Measurements from ENCODE around the gene FAM131A.

Gene FAM131A

DNA sequence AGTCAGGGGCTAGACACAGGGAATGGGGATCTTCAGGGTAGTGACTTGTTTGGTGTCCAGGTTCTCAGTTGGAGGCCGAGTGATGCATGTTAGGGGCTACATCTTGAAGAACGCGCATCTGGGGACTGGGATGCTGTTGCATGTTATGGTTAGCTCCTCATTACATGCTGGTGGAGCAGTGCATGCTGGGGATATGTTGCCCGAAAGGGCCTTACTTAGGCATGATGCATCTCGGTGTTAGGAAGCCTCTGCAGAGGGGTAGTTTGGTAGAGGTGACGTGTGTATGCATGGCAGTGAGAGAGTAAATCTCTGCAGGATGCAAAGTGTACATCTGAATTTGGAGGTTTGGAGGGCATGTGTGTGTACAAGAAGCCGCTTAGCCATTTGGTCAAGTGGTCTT is 20.6 kb upstream of the FAM131A start:
- no peak for DNase-seq

DNA sequence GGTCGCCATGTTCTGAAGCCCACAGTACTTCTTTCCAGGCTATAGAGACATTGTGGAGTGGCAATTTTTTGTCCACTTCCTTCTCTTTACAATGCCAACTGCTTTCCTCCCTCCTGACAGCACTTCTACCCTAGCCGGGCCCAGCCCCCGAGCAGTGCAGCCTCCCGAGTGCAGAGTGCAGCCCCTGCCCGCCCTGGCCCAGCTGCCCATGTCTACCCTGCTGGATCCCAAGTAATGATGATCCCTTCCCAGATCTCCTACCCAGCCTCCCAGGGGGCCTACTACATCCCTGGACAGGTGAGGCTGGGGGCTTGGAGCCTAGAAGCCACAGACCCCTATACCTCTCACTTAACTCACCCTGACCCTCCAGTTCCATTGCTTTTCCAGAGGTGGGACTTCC is 20.2 kb upstream of the FAM131A start:
- no peak for DNase-seq

DNA sequence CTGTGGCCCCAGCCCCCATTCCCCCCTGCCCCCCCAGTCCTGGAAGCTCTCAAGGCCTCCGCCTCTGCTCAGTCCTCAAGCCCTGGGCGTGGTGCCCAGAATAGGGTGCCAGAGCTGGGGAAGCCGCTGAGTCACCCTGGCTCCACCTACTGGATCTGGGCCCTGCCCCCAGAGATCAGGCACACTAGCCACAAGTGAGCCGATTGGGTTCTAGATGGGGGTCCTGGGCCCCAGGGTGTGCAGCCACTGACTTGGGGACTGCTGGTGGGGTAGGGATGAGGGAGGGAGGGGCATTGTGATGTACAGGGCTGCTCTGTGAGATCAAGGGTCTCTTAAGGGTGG is 17.3 kb upstream of the FAM131A start:
- peak; percentile 21 to 94 (median 82) for DNase-seq

DNA sequence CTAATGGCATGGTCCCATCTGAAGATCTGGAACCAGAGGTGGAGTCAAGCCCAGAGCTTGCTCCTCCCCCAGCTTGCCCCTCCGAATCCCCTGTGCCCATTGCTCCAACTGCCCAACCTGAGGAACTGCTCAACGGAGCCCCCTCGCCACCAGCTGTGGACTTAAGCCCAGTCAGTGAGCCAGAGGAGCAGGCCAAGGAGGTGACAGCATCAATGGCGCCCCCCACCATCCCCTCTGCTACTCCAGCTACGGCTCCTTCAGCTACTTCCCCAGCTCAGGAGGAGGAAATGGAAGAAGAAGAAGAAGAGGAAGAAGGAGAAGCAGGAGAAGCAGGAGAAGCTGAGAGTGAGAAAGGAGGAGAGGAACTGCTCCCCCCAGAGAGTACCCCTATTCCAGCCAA is 15.7 kb upstream of the FAM131A start:
- DNase-seq, result no peak

DNA sequence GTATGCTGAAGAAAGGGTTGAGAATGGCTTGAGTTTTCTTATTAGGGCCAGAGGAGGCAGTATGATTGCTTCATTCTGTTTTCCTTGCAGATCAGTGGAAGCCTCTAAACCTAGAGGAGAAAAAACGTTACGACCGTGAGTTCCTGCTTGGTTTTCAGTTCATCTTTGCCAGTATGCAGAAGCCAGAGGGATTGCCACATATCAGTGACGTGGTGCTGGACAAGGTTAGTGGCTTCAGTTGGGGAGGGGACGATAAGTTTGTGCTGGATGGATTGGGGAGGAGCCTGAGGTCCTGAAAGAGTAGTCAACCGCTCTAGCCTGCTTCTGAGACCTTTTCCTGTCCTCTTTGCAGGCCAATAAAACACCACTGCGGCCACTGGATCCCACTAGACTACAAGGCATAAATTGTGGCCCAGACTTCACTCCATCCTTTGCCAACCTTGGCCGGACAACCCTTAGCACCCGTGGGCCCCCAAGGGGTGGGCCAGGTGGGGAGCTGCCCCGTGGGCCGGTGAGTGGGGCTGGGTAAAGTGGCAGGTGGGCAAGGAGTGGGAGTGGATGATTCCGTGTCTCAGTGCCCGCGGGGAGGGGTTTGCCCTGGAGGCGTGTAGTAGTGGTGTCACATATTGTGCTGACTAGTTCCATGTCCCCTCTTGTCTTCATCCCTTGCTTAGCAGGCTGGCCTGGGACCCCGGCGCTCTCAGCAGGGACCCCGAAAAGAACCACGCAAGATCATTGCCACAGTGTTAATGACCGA is 14.5 kb upstream of the FAM131A start:
- DNase-seq, result no peak

DNA sequence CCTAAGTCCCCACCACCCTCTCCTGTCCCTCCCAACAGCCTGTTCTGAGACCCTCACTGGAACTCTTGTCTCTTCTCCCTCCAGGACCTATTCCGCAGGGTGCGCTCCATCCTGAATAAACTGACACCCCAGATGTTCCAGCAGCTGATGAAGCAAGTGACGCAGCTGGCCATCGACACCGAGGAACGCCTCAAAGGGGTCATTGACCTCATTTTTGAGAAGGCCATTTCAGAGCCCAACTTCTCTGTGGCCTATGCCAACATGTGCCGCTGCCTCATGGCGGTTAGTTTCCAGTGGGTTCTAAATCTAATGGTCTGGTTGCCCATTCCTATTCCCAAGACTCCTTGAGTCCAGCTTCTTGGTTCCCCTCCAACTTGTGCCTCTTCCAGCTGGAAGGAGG is 13.7 kb upstream of the FAM131A start:
- no peak for DNase-seq

DNA sequence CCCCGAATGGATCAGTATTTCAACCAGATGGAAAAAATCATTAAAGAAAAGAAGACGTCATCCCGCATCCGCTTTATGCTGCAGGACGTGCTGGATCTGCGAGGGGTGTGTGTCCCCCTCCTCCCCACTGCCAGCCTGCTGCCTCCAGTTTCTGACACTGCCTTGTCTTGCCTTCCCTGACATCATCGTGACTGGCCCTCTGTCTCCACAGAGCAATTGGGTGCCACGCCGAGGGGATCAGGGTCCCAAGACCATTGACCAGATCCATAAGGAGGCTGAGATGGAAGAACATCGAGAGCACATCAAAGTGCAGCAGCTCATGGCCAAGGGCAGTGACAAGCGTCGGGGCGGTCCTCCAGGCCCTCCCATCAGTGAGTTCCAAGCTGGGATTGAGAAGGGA is 12.1 kb upstream of the FAM131A start:
- DNase-seq, result no peak

DNA sequence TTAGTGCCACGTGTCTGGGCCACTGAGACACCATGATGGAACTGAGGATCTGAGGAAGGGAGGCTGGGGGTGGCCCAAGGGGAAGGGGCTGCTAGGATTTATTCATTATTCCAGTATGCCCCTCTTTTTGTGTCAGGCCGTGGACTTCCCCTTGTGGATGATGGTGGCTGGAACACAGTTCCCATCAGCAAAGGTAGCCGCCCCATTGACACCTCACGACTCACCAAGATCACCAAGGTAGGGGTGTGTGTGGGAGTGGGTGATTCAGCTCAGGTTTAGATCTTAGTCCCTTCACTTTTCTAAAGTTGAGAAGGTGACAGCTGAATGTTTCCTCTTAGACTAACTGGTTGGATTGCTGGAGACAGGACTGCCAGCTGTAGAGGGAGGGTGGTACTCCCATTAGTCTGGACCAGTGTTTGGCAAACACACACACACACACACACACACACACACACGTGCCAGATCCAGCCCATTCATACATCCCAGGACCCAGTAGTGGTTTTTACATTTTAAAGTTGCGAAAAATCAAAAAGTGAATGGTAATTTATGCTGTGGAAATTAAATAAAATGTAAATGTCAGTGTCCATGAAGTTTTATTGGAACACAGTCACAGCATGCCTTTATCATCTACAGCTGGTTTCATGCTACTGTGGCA is 11.6 kb upstream of the FAM131A start:
- no peak for DNase-seq

DNA sequence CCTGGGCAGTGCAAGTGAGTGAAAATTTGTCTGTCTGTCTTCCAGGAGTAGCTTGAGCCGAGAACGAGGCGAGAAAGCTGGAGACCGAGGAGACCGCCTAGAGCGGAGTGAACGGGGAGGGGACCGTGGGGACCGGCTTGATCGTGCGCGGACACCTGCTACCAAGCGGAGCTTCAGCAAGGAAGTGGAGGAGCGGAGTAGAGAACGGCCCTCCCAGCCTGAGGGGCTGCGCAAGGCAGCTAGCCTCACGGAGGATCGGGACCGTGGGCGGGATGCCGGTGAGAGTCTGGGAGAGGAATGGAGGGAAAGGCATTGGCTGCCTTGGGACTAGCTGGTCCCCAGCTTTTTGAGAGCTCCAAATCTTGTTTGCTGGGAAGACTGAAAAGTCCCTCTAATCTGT is 10.2 kb upstream of the FAM131A start:
- no peak for DNase-seq

DNA sequence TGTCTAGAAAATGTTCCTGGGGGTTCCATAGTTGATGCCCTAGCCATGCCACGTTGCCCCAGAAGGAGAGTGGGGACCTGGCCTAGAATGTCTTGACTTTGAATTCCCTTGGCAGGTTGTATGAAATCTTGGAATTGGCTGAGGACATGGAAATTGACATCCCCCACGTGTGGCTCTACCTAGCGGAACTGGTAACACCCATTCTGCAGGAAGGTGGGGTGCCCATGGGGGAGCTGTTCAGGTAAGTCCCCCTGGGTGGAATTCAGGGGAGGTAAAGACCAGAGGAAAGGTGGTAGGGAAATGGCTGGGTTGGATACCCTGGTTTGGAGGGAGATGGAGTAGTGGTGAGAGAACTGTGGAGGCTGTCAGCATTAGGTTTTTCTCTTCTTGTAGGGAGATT is 8.9 kb upstream of the FAM131A start:
- no peak for DNase-seq

DNA sequence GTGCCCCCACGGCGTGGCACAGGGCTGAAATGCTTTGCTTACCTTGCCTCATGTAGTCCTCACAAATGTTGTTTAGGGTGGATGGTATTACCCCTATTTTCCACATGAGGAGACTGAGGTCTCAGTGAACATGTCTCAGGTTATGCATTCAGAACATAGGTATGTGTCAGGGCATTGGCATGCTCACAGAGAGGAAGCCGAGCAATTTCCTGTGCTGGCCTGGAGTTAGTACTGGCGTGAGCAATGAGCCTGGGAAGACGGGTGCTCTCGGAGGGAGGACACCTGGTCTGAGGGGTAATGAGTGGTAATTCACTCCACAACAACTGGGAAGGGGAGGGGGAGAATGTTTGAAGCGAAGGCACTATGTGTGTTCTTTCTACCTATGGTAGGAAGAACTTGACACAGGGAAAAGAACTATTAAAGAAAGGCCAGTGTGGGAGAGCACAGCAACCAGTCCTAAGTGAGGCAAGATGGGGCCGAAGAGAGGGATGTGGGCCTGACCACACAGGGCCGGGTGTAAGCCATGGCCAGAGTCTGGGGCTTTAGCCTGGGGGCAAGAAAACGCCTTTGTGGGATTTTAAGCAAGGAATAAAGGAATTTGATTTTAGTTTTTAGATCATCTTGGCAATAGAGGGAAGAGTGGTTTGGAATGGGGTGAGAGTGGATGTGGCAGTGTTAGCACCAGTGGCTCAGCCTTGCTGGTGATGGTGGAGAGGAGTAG is 4.9 kb upstream of the FAM131A start:
- no peak for DNase-seq

DNA sequence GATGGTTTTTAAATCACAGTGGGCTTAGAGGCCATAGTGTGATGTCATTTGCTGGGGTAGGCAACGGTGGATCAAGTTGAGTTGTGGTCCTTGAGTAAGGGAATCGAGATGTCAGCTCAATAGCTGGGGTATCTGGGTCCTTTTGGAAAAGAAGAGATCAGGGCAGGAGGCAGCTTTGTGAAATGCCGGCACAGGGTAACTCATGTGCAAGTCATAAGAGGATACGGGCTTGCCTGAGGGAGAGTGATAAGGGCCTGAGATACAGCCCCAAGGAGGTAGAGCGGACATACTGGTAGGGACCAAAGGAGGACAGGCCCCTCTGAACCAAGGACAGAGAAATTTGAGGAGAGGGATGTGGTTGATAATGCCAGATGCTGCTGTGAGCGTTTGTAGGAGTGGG is 4.2 kb upstream of the FAM131A start:
- no peak for DNase-seq

DNA sequence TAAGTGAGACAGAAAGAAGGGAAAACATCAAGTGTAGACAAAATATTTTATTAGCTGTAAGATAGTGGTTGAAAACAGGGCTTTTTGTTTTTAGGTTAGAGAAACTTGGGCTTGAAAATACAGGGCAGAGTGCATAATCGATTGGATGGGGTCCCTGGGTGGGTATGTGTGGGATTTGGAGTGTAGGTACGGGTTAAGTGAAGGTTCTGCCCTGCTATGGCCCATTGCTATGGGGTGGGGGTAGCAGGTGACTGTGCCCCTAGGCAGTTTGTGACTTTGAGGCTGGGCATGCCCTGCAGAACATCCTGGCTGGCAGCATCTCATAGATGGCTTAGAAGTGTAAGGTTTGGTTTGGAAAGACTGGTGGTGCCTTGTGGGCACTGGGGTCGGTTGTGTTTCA is 3.7 kb upstream of the FAM131A start:
- DNase-seq, result no peak

DNA sequence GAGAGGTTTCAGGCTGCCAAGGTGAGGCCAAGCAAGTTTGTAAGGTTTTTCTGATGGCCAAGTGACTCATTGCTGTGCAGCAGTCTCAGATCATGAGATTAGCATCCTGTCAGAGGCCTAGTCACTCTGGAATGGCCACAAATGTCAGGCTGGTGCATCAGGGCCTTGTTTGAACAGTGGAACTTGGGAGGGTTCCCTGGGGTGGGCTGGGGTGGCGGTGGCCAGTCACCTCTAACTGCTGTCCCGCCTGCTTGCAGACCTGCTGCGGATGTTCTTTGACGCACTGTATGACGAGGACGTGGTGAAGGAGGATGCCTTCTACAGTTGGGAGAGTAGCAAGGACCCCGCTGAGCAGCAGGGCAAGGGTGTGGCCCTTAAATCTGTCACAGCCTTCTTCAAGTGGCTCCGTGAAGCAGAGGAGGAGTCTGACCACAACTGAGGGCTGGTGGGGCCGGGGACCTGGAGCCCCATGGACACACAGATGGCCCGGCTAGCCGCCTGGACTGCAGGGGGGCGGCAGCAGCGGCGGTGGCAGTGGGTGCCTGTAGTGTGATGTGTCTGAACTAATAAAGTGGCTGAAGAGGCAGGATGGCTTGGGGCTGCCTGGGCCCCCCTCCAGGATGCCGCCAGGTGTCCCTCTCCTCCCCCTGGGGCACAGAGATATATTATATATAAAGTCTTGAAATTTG is 2.8 kb upstream of the FAM131A start:
- DNase-seq, result peak in 1 of 14 donors; percentile 25

DNA sequence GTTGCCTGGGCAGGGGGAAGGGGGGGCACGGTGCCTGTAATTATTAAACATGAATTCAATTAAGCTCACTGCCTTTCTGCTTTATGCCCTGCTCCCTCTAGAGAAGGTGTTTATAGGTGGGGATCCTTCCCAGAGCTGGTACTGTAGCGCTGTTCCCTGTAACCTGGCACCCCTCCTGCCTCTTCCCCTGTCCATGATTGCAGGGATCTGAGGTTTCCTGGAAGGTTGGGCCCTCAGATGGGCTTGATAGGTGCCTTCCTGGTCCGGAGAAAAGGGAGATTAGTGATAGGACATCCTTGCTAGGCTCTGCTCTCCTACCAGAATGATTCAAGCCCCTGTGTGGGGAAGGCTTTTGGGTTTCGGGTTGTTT is 2.1 kb upstream of the FAM131A start:
- peak in 1 of 14 donors; percentile 62 for DNase-seq

DNA sequence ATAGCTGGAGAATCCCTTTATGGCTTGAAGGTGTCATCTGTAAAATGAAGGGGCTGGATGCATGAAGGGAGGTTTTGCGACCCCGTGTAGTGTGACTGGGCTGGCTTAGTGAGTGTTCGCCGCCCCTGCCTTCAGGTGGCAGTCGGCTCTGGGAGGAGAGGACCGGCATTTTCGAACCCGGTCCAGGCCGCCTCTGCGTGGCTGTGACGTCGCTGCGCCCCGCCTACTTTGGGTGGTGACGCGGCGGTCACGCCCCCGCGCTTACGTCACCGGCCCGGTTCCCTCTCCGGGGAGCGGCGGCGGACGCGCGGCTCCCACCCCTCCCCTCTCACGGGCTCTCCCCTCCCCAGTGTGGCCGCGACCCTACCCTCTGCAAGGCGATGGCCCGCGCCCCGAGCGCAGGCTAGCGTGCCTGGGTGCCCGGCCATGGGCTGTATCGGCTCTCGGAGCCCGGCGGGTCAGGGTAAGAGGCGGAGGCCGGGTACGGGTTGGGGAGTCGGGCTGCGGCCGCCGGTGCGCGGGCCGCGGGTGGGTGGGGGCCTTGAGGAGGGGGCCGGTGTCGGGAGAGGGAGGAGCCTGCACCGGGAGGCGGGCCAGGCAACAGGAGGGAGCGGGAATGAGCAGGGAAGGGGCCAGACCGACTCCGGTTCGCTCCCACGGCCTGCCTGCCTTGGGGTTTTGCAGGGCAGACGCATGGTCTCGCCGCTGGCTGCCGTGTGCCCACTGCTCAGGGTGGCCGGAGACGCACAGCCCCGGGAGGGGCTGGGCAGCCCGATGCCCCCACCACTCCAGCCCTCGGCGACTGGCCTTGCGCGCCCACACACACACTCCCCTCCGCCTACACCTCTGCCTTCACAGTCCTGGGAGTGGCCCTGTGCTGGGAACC is 1.5 kb upstream of the FAM131A start:
- DNase-seq, result peak in 13 of 14 donors; percentile 28 to 87 (median 80)

DNA sequence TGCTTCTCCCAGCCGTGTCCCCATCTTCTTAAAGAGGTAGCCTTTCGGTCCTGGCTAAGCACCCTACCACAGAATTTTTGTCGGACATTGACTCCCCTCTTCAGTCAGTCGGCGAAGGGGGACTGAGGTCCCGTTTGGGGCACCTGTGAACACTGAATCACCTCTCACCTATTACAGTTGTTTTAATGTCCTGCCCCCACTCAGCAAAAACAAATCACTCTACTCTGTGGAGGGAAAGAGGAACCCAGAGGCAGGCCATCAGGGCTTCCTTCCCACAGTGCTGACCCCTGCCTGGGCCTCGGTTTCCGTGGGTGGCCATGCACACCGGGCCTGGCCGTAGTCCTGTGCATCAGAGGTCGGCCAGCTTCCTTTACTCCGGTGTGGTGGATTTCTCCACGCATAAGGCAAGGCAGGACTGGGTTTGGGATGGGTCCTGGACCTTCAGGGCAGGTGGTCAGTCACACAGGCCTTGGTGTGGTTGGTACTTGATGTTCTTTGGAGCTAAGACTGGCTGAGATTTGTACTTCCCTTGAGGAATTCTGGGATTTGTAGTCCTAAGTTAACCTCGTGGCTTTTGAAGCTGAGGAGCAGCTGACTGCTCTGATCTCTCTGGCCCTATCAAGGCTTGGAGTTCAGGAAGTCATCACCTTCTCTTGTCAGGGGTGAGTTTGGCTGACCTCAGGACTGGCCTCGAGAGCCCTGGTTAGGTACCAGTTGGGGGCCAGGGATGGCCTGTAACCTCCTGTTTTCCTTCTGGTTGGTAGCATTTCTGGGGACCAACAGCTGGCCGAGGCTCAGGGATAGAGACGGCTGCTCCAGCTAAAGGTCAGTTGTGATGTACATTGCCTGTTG is 627 bp upstream of the FAM131A start:
- DNase-seq, result peak in 12 of 14 donors; percentile 7 to 86 (median 63)

DNA sequence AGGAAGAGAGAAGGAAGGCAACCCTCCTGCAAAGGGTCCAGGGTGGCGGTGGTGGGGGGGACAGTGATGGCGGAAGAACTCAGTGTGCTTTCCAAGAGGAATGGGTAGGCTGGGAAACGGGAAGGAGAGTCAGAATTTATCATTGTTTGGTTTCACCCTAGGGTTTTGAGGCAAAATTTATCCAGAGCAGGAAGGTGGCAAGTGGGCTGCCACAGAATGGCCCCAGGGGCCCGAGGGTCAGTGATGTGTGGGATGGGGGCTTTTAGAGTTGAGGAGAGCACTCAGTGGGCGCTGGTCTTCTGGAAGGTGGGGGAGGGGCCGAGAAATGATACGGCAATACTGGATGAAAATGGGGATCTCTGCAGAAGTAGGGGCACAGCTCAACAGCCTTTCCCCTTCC is 581 bp downstream of the FAM131A start:
- DNase-seq, result peak in 2 of 14 donors; percentile 37 to 59

DNA sequence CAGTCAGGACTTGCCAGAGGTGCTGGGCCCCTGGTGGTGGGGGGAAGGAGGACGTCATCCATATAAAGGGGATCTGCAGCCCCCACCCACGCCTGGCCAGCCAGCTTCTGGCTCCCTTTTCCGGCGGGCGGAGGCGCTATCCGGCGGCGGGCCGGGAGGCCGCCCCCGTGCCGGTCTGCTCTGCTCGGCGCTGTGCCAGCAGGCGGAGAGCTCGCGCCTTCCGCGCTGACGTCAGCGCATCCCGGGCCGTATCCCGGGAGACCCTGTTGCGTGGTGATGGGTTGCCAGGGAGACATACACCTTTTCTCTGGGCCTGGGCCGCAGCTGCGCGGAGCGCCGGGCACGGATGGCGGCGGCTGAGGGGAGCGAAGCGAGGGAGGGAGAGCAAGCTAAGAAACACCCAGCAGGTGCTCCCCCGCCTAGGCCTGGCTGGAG is 1.1 kb downstream of the FAM131A start:
- DNase-seq, result peak; percentile 17 to 87 (median 70)

DNA sequence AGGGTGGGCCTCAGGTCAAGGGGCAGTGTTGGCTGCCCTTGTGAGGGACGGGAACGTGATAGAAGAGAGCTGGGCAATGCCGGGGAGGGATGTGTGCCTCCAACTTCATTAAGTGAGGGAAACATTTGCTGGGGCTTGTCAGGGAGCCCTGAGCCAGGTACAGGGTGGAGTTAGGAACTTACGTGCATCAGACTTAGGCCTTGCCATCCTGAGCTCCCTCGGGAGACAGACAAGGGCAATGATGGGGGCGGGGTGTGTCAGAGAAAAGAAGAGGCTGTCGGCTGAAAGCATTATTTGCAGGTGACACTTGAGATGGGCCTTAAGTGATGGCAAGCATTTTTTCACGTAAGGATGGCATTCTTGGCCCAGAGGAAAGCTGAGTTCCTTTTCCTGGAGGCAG is 1.6 kb downstream of the FAM131A start:
- peak in 1 of 14 donors; percentile 50 for DNase-seq

Data from C1 segment of cervical spinal cord (tissue), 14 donors.